Stimulated activated CD8-positive, alpha-beta memory T cell treated with anti-CD3 and anti-CD28 coated beads, Interleukin-15, amount 100 ng/mL, for 4 hours (primary cell): ENCODE measurements around the gene QSOX2.

ENCODE experiments used
- DNase-seq, 2 donors: peaks; one replicate each; pipeline ENCODE4 v3.0.0-alpha.2; 2020; ENCODE audit warnings: low read depth in 2 of 2

The QSOX2 gene

GRCh38 chr9:136191960-136192286, 53.7 kb downstream of the QSOX2 start:
- DNase-seq: no peak

- DNase-seq: no peak
Measured at GRCh38 chr9:136191099-136191959, 54.3 kb downstream of the QSOX2 start.

- no peak for DNase-seq
Measured at GRCh38 chr9:136190656-136191055, 55.0 kb downstream of the QSOX2 start.

GRCh38 chr9:136190237-136190601, 55.4 kb downstream of the QSOX2 start:
- DNase-seq: no peak

- no peak for DNase-seq
Measured at GRCh38 chr9:136189394-136190236, 56.0 kb downstream of the QSOX2 start.

- DNase-seq: no peak
Measured at GRCh38 chr9:136187683-136188586, 57.7 kb downstream of the QSOX2 start.

GRCh38 chr9:136187197-136187596, 58.4 kb downstream of the QSOX2 start:
- no peak for DNase-seq

- no peak for DNase-seq
Measured at GRCh38 chr9:136186386-136186785, 59.2 kb downstream of the QSOX2 start.

- no peak for DNase-seq
Measured at GRCh38 chr9:136185596-136186366, 59.8 kb downstream of the QSOX2 start.

- no peak for DNase-seq
Measured at GRCh38 chr9:136185066-136185465, 60.5 kb downstream of the QSOX2 start.

- no peak for DNase-seq
Measured at GRCh38 chr9:136182850-136183422, 62.7 kb downstream of the QSOX2 start.

- no peak for DNase-seq
Measured at GRCh38 chr9:136182420-136182787, 63.2 kb downstream of the QSOX2 start.

- DNase-seq: no peak
Measured at GRCh38 chr9:136181784-136182419, 63.7 kb downstream of the QSOX2 start.

GRCh38 chr9:136180586-136180985, 65.0 kb downstream of the QSOX2 start:
- no peak for DNase-seq

- DNase-seq: no peak
Measured at GRCh38 chr9:136179761-136180160, 65.9 kb downstream of the QSOX2 start.

- no peak for DNase-seq
Measured at GRCh38 chr9:136179101-136179616, 66.5 kb downstream of the QSOX2 start.

- no peak for DNase-seq
Measured at GRCh38 chr9:136178773-136179075, 66.9 kb downstream of the QSOX2 start.

- no peak for DNase-seq
Measured at GRCh38 chr9:136178061-136178772, 67.4 kb downstream of the QSOX2 start.

- no peak for DNase-seq
Measured at GRCh38 chr9:136177224-136177623, 68.4 kb downstream of the QSOX2 start.
